Fibroblast of pulmonary artery (primary cell): Measurements from ENCODE around the gene FBXL17.

ENCODE experiments used
- DNase-seq: peaks from one replicate; pipeline ENCODE4 v3.0.0-alpha.2; 2010; ENCODE audit warnings: low read depth
- H3K4me3 ChIP-seq: replicated peaks from 2 replicates; pipeline ENCODE4 v1.5.1; 2011; ENCODE audit warnings: low read depth, mild to moderate bottlenecking, control low read depth, low read length, moderate library complexity
- TF ChIP-seq, protein P1 (sequence below): IDR thresholded peaks from 2 replicates; pipeline ENCODE4 v1.5.1; 2011; ENCODE audit warnings: mild to moderate bottlenecking, control low read depth, low read length, inconsistent platforms; ENCODE audit errors: missing control alignments

FBXL17 gene

DNA sequence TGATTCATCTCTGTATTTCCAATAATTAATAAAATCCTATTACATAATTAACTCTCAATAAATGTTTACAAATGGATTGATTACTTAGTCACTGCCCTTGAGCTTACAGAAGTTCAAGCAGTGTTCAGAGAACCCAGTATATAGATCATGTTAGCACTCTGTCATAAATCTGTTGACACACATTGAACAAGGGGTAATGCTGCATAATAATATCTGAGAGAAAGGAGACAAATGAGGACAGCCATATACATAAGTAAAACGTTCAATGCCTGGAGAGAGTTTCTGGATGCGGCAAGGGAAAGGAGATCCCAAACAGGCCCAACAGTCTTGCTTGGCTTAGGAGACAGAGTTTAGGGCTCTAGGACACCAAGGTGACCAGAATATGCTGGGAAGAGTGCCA lies 270.2 kb downstream of the FBXL17 start:
- TF ChIP-seq, protein P1, sequence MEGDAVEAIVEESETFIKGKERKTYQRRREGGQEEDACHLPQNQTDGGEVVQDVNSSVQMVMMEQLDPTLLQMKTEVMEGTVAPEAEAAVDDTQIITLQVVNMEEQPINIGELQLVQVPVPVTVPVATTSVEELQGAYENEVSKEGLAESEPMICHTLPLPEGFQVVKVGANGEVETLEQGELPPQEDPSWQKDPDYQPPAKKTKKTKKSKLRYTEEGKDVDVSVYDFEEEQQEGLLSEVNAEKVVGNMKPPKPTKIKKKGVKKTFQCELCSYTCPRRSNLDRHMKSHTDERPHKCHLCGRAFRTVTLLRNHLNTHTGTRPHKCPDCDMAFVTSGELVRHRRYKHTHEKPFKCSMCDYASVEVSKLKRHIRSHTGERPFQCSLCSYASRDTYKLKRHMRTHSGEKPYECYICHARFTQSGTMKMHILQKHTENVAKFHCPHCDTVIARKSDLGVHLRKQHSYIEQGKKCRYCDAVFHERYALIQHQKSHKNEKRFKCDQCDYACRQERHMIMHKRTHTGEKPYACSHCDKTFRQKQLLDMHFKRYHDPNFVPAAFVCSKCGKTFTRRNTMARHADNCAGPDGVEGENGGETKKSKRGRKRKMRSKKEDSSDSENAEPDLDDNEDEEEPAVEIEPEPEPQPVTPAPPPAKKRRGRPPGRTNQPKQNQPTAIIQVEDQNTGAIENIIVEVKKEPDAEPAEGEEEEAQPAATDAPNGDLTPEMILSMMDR: no peak
- no peak for DNase-seq
- H3K4me3 ChIP-seq: no peak overlapping the region

DNA sequence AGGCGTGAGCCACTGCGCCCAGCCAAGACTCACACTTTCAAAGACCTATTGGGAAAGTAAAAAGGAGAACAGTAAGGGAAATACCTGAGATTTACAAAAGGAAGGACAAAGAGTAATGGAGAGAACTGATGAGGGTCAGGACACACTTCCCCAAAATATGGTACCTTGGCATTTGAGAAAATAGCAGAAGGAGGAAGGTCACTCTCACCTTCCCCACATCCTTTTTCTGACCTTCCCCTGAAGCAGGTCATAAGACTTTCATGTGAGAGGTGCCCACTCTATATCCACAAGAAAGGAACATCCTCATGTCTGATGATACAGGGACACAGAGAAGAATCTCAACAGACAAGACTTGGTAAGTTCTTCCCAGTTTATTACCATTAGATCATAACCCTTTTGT lies 272.8 kb downstream of the FBXL17 start:
- DNase-seq: no peak
- H3K4me3 ChIP-seq: no peak overlapping the region
- TF ChIP-seq, protein P1: no peak

DNA sequence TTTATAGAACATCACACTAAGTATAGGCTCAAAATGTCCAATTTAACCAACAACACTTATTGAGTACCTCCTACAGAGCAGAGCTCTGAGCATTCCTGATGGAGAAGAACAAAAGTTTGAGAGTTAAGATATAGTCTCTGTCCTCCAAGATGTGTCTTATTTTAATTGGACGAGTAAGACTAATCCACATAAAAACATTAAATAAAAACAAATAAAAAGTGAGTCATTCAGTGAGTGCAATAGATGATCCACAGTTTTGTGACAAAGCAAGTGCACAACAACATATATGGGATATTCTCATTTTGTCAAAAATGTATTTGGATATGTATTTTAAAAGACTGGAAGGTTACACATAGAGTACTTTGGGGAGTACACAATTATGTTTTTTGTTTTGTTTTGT lies 277.4 kb downstream of the FBXL17 start:
- no peak for DNase-seq
- no peak overlapping the region for H3K4me3 ChIP-seq
- TF ChIP-seq, protein P1: no peak

DNA sequence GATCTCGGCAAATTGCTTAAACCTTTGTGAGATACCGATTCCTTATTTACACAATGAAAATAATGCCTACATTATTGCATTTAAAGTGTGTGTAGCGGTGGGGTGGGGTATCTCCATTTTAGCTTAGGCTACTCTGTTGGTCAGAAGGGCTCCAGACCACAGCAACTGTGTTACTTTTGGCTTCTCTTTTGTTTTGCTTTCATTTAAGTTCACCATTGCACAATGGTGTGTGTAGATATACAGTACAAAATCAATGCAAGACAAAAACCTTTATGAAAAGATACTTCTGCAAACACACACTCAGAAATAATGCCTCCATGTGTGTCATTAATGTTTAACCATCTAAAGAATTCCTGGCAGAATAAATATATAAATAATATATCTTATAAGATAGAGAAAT lies 279.4 kb downstream of the FBXL17 start:
- H3K4me3 ChIP-seq: no peak overlapping the region
- TF ChIP-seq, protein P1: no peak
- no peak for DNase-seq

DNA sequence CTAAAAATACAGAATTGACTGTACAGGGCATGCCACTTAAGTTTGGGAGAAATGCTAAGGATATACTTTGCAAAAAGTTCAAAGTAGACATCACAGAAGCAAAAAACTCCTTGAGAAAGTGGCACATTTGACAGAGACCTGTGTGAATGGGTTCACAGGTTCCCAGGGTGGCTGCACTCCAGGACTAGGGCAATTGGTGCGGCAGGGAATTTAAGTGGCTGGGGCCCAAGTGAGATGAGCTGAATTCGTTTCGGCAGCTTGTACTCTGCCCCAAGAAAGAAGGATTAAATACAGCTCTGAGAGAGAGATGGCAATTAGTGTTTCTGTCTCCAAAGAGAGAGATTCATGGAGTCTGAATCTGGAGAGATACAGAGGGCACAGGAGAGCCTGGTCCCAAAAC lies 280.1 kb downstream of the FBXL17 start:
- DNase-seq: no peak
- H3K4me3 ChIP-seq: no peak overlapping the region
- TF ChIP-seq, protein P1: no peak

DNA sequence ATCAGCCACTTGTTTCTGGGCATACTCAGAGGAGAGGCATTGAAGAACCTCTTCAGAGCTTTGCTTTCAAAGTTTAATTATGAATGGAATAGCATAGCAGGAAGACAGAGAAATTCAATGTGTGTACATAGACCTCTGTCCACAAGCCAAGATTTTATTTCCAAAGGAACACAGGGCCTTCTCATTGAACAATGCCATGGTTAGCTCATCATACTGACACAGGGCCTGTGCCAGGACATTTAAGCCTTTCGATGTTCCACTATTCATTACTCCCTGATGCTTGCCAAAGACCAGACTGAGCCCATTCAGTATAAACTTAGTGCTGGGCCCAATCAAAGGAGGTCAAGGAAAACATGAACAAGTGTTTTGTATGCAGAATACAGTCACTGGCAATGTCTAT lies 280.8 kb downstream of the FBXL17 start:
- TF ChIP-seq, protein P1: no peak
- H3K4me3 ChIP-seq: no peak overlapping the region
- peak; percentile 29 for DNase-seq

DNA sequence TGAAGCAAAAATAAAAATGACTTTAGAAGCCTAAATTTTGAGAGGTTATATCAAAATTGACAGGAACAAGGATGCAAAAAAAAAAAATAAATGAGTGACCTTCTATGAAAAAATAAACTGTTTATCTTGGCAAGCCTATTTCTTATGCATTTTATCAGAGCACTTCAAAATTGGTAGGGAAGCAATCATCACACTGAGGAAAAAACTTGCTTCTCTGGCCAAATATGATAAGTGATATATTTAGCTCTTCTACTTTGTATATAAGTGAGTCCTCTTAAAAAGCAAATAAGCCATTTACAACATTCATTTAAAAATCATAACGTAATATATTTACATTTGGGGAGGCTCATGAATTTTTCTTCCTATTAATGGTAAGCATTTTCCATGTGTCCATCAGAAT lies 287.1 kb downstream of the FBXL17 start:
- H3K4me3 ChIP-seq: no peak overlapping the region
- DNase-seq: no peak
- TF ChIP-seq, protein P1: no peak
